ENCODE measurements around the gene KREMEN1.

The KREMEN1 gene

DNA sequence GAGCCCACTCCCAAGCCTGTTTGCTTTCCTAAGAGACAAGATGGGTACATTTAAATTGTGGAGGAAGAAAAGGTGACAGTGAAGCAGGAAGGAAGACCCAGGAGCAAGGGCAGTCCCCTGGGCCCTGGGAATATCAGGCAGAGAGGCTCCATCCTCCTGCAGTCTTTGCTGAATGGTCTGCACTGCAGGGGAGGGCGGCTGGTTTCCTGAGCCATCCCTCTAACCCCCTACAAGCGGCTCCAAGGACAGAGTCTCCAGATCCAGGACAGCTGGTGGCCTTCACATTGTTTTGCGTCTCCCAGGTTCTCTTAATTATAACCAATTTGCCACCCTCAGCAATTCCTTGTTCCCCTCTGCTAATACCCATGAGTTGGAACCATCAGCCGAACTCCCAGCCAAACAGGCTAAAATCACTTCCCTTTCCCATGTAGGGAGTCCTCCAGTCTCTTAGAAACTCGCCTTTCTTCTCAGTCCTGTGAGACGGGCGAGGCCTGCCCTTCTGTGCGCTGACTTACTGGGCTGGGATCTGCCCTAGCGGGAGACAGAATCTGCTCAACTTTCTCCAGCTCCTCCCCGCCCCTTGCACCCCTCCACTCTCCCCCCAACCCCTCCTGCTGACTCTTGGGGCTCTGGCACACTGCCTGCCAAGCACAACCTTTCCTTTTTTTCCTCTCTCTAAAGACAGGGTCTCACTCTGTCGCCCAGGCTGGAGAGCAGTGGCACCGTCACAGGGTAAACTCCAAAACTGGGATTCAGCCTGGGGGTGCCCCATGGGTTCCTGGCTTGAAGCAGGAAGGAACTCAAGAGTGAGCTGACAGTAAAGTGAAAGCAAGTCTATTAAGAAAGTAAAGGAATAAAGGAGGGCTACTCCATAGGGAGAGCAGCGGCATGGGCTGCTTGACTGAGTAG is 79.5 kb downstream of the KREMEN1 start:
- no peak for DNase-seq (ENCODE audit: low read depth)
- H3K4me3 ChIP-seq (ENCODE audit: low read length): no peak overlapping the region
- TF ChIP-seq, protein P1, sequence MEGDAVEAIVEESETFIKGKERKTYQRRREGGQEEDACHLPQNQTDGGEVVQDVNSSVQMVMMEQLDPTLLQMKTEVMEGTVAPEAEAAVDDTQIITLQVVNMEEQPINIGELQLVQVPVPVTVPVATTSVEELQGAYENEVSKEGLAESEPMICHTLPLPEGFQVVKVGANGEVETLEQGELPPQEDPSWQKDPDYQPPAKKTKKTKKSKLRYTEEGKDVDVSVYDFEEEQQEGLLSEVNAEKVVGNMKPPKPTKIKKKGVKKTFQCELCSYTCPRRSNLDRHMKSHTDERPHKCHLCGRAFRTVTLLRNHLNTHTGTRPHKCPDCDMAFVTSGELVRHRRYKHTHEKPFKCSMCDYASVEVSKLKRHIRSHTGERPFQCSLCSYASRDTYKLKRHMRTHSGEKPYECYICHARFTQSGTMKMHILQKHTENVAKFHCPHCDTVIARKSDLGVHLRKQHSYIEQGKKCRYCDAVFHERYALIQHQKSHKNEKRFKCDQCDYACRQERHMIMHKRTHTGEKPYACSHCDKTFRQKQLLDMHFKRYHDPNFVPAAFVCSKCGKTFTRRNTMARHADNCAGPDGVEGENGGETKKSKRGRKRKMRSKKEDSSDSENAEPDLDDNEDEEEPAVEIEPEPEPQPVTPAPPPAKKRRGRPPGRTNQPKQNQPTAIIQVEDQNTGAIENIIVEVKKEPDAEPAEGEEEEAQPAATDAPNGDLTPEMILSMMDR (conservative IDR thresholded peaks at IDR 0.05; ENCODE audit: low read length): no peak

DNA sequence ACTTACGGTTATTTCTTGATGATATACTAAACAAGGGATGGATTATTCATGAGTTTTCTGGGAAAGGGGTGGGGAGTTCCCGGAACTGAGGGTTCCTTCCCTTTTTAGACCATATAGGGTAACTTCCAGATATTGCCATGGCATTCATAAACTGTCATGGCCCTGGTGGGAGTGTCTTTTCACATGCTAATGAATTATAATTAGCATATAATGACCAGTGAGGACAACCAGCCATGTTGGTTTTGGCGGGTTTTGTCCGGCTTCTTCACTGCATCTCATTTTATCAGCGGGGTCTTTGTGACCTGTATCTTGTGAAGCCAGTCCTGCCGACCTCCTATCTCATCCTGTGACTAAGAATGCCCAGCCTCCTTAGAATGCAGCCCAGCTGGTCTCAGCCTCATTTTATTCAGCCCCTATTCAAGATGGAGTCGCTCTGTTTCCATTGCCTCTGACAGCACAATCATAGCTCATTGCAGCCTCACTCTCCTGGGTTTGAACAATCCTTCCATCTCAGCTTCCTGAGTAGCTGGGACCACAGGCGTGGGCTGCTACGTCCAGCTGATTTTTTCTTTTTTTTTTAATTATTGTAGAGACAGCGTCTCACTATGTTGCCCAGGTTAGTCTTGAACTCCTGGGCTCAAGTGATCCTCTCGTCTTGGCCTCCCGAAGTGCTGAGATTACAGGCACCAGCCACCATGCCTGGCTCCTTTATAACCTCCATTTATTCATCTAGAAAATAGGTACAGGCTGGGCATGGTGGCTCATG is 80.3 kb downstream of the KREMEN1 start:
- TF ChIP-seq, protein P1 (conservative IDR thresholded peaks at IDR 0.05; ENCODE audit: low read length): no peak
- H3K4me3 ChIP-seq (ENCODE audit: low read length): no peak overlapping the region
- DNase-seq (ENCODE audit: low read depth): no peak

DNA sequence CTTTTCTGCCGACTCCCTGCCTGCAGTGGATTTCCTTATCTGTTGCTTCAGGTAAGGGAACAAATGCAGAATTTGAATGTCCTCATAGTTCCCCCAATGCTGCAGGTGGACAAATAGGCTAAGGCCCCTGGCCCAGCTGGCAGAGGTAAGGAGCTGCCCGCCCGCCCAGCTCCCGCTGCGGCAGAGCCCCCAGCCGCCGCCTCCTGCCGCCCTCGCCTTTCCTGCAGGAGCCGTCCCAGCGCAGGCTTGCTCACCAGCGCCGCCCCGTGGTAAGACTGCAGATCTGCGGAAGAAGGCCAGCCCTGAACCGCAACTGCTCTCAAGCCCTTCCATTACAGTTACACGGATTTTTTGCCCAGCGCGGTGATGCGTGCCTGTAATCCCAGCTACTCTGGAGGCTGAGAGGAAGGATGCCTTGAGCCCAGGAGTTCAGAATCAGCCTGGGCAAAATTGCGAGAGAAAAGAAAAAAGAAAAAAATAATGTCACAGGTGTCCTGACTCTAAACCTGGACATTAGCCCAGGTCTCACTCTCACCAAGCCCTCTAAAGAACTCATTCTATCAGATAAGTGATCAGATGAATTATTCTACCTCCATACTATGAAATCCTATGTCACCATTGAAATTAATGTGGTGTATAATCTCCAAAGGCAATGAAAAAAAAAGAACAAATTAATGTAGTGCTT is 81.7 kb downstream of the KREMEN1 start:
- TF ChIP-seq, protein P1 (conservative IDR thresholded peaks at IDR 0.05; ENCODE audit: low read length): peak; percentile 81
- peak; percentile 48 for DNase-seq (ENCODE audit: low read depth)
- H3K4me3 ChIP-seq (ENCODE audit: low read length): no peak overlapping the region

DNA sequence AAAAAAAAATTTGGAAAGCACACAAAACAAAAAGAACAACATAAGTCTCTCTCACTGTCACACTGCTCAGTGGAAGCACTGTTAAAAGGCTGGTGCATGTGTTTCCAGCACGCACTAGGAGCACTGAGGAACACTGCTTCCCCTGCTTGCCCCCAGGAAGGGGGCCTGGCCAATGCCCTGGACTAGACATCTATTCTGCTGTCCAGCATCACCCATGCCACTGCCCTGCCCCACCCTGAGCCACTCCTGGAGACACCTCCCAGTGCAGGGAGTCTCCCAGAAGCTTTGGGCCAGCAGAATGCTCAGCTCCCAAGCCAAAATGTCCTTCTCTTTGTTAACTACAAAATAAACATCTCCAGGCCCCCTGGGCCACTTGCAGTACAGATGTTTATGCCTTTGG is 83.1 kb downstream of the KREMEN1 start:
- TF ChIP-seq, protein P1 (conservative IDR thresholded peaks at IDR 0.05; ENCODE audit: low read length): no peak
- DNase-seq (ENCODE audit: low read depth): no peak
- no peak overlapping the region for H3K4me3 ChIP-seq (ENCODE audit: low read length)

DNA sequence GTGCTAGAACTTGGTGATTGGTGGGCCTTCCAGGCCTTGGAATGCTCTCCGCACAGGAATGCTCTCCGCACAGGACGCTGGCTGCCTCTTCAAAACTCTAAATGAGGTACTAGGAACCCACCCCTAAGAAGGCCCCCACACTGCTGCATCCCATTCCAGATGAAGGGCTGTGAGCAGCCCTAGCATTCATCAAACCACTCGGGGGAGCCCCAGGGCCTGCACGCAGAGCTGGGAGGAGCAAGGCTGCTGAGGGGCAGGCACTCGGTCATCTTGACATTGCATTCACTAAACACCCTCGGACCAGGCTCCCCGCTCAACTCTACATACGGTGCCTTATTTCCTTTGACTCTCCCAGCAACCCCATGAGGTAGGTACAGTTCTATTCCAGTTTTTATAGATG is 83.7 kb downstream of the KREMEN1 start:
- TF ChIP-seq, protein P1 (conservative IDR thresholded peaks at IDR 0.05; ENCODE audit: low read length): peak; percentile 29
- no peak overlapping the region for H3K4me3 ChIP-seq (ENCODE audit: low read length)
- DNase-seq (ENCODE audit: low read depth): peak; percentile 6

DNA sequence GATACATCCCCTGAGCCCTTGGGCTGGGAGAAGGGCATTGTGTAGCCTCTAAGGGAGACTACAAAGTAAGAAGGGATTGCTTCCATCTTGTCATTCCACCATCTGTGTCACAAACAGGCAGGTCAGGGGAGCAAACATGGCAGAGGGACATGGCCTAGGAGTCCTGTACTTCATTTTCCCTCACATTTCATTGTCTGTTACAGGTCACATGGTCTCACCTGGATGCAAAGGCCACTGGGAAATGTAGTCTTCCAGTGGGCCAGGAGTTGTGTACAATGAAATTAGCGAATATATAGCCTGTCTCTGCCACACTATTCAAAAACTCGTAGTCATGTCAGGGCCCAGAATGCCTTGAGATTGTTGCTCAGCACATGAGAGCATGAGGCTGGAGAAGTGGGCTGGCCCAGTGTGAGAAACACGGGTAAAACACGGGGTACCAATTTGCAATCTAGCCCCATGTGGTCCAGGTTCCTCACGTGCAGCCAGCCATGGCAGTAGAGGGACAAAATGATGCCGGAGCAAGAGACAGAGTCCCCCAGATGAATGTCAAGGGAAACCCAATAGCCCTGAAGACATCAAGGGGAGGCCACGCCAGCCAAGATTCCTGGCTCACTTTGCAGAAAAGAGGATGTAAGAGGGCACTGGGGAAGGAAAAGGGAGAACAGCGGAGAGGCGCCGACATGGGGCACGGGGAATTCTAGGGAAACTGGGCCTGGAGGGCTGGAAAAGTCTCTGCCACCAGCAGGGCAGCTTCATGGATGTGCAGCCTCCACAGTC is 85.1 kb downstream of the KREMEN1 start:
- DNase-seq (ENCODE audit: low read depth): no peak
- no peak overlapping the region for H3K4me3 ChIP-seq (ENCODE audit: low read length)
- TF ChIP-seq, protein P1 (conservative IDR thresholded peaks at IDR 0.05; ENCODE audit: low read length): no peak
